ENCODE data around the gene SLC27A4. TPM values are rescaled to one million over a fixed set of nuclear protein-coding genes. Genes with fewer than 3 reads are reported as not detected.
"Not testable (repeated sequence)": the region's sequence is repeated elsewhere in the genome, so short reads cannot be mapped to it uniquely, and the experiment has no call there.

Gene SLC27A4
- total RNA-seq, 1 donor from 2014 or later = 46.8 TPM

DNA sequence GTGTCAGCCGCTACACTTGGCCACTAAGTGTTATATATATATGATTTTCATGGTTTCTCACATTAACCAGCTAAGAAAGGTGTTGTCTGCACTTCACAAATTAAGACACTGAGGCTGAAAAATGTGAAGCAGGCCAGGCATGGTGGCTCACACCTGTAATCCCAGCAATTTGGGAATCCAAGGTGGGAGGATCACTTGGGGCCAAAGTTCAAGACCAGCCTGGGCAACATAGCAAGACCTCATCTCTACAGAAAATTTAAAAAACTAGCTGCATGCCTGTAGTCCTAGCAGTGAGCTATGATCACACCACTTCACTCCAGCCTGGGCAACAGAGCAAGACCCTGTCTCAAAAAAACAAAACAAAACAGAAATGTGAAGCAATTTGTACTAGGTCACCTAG lies 15.9 kb upstream of the SLC27A4 start:
- no peak for DNase-seq (ENCODE audit: low read depth in 2 of 2)

DNA sequence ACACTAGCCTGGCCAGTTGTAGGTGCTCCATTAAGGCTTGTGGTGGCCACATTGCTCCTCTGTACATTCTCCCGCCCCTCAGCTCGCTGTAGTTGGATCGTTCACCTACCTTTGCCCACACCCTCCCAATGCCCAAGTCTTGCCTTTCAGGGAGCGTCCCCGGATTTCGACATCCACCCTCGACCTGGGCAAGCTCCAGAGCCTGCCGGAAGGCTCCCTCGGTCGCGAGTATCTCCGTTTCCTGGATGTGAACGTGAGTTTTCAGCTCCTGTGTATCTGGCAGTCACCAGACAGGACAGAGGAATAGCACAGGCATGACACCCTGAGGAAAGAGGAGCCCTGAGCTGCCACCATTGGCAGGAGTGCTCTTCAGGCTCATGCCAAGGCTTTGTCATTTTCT lies 14.7 kb upstream of the SLC27A4 start:
- no peak for DNase-seq (ENCODE audit: low read depth in 2 of 2)

DNA sequence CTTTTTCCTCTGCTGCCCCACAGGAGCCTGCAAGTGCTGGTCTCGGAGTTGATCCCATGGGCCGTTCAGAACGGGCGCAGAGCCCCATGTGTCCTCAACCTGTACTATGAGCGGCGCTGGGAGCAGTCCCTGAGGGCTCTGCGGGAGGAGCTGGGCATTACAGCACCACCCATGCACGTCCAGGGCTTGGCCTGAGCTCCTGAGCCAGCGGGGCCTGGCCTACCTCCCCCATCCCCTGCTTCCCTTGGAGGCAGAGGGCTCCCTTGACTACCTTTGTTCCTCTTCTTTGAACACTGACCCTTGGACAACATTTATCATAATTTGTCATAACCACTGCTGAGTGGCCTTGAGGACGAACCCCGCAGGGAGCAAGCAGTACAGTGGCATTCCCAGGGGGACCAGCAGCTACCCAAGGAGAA lies 6.9 kb upstream of the SLC27A4 start:
- no peak for DNase-seq (ENCODE audit: low read depth in 2 of 2)

DNA sequence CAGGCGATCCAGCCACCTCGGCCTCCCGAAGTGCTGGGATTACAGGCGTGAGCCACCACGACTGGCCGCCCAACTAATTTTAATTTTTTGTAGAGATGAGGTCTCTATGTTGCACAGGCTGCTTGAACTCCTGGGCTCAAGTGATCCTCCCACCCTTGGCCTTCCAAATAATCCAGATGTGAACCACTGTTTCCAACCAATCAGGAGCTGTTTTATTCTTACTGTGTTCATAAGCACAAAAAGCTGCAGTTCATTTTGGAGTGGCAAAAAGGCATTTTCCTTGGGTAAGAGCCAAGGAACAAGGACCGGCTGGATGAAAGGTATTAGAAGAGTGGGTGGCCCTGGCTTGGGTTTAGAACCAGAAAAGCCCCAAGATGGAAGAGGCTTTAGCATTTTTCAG lies 5.2 kb upstream of the SLC27A4 start:
- no peak for DNase-seq (ENCODE audit: low read depth in 2 of 2)

DNA sequence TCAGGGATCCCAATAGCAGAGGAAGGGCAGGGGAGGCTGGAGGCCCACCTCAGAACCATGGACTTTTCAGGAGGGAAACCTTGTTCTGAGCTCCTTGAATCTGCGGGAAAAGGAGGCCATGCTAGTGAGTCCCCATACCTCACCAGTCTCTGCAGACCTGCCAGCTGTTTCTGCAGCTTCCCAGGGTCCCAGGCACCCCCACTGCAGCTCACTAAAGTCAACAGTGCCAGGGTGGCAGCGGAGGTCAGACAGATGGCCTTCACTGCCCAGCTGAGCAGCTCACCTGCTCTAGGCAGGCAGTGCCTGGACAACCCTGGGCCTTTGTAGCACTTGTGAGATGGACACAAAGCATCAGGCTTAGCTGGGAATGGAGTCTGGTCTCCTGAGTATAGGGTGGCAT lies 4.4 kb upstream of the SLC27A4 start:
- no peak for DNase-seq (ENCODE audit: low read depth in 2 of 2)

DNA sequence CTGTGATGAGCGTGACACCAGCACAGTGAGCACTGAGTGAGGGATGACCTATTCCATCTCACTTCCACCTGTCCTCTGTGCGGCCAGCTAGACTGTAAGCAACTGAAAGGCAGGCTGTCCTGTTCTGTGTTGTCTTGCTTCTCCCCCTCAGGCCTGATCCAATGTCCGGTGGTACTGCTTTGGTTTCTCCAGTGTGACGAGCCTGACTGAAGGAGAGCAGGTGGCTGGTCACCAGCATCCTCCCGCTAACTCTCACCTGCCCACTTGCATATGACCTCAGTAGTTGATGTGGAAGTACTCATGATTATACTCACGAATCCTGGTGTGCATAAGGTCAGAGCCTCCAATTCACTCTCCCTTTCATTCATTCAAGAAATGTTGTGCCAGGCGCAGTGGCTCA lies 2.4 kb upstream of the SLC27A4 start:
- DNase-seq (ENCODE audit: low read depth in 2 of 2) = no peak

DNA sequence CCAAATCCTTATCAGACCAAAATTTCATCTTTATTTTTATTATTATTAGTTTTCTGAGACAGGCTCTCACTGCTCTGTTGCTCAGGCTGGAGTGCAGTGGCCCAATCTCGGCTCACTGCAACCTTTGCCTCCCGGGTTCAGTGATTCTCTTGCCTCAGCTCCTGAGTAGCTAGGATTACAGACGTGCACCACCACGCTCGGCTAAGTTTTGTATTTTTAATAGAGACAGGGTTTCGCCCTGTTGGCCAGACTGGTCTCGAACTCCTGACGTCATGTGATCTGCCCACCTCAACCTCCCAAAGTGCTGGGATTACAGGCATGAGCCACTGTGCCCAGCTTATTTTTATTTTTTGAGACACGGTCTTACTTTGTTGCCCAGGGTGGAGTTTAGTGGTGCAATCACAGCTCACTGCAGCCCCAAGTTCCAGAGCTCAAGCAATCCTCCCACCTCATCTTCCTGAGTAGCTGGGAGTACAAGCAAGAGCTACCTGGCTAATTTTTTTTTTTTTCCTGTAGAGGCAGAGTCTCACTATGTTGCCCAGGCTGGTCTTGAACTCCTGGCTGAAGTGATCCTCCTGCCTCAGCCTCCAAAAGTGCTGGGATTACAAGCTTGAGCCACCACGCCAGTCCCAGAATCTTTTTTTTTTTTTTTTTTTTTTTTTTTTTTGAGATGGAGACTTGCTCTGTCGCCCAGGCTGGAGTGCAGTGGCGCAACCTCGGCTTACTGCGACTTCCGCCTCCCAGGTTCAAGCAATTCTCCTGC lies 1.3 kb upstream of the SLC27A4 start:
- DNase-seq (ENCODE audit: low read depth in 2 of 2) = not testable (repeated sequence)

DNA sequence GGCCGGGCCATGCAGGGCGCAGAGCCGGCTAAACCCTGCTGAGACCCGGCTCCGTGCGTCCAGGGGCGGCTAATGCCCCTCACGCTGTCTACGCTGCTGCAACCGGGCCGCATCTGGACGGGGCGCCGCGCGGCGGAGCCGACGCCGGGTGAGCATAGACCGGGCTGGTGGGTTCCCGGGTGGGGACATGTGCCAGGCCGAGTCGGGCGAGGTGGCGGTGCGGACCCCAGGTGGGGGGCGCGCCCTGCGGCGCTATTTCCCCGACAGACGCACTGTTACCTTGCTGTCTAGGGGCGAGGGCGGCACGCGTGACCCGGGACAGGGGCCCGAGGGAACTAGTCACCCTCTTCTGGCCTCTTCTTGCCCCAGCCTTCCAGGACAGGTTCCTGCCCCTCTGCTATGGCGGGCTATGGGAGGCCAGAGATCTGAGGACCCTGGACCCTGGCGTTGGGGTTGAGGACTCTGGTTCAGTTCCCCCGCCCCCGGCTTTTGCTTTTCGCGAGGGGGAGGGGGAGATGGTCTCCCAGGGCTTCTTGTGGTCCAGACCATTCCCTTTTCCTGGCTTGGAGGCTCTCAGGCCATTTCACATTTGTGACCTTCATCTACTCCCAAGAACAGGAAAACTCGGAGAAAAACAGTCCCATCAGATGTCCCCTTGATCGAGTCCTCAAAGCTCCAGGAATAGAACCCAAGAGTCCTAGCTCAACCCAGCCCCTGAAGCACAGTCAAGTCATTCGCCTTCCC lies 536 bp downstream of the SLC27A4 start:
- DNase-seq (ENCODE audit: low read depth in 2 of 2) = peak in 1 of 2 donors; percentile 11

DNA sequence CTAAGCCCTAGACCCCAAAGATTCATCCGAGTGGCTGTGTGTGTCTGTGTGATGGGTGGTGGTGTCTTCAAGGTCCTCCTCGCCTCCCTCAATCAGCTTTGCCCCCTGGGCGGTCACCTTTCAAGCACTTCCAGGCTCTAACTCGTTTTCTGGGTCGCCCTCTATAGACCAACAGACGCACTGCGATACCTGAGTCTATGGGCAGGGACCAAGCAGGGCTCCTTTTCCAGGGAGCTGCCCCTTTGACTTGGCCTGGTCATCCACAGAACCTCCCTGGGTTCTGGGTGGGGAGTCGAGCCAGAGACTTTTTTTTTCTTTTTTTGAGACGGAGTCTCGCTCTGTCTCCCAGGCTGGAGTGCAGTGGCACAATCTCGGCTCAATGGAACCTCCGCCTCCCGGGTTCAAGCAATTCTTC lies 1.1 kb downstream of the SLC27A4 start:
- peak; percentile 77 to 79 for DNase-seq (ENCODE audit: low read depth in 2 of 2)

DNA sequence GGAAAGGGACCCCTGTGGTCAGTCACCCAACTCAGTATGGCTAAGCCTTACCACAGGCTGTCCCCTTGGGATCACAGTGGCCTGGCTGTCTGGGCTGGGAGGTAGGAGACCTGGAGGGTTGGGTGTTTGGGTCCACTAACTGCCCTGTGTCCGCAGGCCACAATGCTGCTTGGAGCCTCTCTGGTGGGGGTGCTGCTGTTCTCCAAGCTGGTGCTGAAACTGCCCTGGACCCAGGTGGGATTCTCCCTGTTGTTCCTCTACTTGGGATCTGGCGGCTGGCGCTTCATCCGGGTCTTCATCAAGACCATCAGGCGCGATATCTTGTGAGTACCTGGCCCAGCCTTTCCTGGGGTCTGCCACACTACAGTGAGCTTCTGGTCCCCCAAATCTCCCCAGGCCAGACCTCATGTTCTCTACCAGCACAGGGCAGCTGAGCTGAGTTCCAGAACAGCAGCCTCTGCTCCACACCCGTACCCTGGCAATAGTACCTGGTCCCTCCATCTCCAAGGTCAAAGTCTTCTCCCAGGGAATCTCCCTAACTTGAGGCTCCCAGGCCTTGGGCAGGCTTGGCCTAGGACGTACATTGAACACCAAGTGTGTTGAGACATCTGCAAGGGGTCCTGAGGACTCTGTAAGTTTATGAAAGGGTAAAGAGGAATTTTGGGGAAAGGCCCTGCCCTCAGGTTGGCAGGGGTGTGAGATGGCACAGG lies 2.8 kb downstream of the SLC27A4 start:
- DNase-seq (ENCODE audit: low read depth in 2 of 2) = no peak

DNA sequence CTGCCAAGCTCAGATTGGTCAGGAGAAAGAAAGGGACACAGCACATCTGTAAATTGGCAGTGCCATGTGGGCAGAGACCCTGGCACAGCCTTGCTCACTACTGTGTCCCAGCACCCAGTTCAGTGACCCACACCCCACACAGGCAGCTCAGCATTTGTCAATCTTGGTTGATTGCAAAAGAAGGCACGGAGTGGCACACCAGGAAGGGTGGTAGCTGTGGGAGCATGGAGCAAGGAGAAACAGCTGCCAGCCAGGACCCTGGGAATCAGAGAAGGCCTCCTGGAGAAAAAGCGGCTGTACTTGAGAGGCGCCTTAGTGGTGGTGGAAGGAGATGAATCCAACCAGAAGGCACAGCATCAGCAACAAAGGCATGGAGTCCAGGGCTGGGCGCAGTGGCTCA lies 3.5 kb downstream of the SLC27A4 start:
- no peak for DNase-seq (ENCODE audit: low read depth in 2 of 2)

DNA sequence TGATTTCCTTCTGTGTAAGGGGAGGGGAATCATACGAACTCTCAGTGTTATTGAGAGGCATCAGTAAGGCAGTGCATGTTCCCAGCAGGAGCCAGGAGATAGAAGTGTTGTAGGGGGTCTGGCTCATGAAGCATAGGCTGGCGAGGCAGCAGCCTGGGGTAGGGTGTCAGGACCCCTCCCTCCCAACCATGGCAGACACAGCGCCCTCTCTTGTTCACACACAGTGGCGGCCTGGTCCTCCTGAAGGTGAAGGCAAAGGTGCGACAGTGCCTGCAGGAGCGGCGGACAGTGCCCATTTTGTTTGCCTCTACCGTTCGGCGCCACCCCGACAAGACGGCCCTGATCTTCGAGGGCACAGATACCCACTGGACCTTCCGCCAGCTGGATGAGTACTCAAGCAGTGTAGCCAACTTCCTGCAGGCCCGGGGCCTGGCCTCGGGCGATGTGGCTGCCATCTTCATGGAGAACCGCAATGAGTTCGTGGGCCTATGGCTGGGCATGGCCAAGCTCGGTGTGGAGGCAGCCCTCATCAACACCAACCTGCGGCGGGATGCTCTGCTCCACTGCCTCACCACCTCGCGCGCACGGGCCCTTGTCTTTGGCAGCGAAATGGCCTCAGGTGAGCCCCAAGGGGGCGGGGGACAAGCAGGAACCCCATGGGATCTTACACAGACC lies 4.7 kb downstream of the SLC27A4 start:
- DNase-seq (ENCODE audit: low read depth in 2 of 2) = no peak

DNA sequence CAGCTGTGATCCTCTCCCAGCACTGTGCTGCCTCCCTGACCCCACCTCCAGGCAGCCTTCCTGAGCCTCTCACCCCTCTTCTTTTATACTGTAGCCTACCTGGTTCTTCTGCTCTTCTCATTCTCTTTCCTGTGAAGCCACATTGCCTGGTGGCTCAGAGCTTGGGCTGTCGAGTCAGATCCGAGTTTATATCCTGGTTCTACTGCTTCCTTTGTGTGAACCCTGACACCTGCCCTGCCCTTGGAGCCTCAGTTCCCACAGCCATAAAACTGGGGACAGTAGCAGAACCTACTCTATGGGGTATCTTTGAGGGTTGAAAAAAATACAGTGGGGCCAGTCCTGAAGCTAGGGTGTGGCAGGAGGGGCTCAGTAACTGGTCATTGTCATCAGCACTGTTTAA lies 8.8 kb downstream of the SLC27A4 start:
- no peak for DNase-seq (ENCODE audit: low read depth in 2 of 2)

DNA sequence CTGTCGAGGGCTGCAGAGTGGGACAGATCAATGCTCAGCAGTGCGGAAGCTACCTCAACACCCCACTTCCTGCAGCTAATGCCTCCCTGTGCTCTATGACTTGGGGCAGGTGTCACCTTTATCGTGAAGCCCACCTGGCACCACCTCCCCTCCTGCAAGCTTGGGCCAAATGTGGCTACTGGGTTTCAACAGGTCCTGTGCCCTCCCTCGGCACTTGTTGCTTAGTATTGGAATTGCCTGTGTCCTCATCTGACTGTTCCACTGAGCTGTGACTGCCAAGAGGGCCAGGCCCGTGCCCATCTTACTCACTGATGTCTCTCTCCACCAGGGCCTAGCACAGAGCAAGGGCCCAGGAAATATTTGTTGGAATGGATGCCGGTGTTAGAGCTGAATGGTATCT lies 9.4 kb downstream of the SLC27A4 start:
- no peak for DNase-seq (ENCODE audit: low read depth in 2 of 2)

DNA sequence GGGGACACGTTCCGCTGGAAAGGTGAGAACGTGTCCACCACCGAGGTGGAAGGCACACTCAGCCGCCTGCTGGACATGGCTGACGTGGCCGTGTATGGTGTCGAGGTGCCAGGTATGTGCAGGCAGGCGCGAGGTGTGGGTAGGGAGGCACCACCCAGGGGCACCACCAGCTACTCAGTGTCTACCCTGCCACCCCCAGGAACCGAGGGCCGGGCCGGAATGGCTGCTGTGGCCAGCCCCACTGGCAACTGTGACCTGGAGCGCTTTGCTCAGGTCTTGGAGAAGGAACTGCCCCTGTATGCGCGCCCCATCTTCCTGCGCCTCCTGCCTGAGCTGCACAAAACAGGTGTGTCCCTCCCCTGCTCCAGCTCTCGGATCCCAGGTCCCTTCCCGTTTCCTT lies 15.1 kb downstream of the SLC27A4 start:
- no peak for DNase-seq (ENCODE audit: low read depth in 2 of 2)

DNA sequence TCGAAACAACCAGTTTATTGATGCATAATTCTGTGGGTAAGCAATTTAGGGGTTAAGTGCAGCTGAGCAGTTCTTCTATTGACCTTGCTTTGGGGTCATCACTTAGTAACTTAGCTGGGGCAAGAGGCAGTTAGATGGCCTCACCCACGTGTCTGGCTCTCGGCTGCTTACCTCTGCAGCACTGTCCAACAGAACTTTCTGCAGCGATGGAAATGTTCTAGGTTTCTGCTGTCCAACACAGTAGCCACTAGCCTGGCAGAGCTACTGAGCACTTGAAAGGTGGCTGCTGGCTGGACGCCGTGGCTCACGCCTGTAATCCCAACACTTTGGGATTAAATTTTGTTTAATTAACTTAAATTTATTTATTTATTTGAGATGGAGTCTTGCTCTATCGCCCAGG lies 17.8 kb downstream of the SLC27A4 start:
- no peak for DNase-seq (ENCODE audit: low read depth in 2 of 2)

DNA sequence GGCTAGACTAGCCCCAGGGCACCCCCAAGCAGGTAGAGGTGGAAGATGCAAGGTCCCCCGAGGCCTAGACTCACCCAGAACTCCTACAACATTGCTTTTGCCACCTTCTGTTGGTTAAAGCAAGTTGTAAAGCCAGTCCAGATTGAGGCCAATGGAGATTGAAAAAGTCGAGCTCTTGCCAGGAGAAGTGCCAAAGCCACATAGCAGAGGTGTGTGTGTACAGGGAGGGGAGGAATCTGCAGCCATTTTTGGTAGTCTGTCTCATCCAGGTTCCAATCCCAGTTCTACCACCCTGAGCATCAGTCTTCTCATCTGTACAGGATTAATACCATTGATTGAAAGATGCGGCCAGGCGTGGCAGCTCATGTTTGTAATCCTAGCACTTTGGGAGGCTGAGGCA lies 18.5 kb downstream of the SLC27A4 start:
- no peak for DNase-seq (ENCODE audit: low read depth in 2 of 2)

DNA sequence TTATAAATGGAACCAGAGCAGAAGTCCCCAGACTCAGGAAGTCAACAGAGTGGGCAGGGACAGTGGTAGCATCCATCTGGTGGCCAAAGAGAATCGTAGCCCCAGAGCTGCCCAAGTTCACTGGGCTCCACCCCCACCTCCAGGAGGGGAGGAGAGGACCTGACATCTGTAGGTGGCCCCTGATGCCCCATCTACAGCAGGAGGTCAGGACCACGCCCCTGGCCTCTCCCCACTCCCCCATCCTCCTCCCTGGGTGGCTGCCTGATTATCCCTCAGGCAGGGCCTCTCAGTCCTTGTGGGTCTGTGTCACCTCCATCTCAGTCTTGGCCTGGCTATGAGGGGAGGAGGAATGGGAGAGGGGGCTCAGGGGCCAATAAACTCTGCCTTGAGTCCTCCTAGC lies 20.5 kb downstream of the SLC27A4 start:
- DNase-seq (ENCODE audit: low read depth in 2 of 2) = no peak

DNA sequence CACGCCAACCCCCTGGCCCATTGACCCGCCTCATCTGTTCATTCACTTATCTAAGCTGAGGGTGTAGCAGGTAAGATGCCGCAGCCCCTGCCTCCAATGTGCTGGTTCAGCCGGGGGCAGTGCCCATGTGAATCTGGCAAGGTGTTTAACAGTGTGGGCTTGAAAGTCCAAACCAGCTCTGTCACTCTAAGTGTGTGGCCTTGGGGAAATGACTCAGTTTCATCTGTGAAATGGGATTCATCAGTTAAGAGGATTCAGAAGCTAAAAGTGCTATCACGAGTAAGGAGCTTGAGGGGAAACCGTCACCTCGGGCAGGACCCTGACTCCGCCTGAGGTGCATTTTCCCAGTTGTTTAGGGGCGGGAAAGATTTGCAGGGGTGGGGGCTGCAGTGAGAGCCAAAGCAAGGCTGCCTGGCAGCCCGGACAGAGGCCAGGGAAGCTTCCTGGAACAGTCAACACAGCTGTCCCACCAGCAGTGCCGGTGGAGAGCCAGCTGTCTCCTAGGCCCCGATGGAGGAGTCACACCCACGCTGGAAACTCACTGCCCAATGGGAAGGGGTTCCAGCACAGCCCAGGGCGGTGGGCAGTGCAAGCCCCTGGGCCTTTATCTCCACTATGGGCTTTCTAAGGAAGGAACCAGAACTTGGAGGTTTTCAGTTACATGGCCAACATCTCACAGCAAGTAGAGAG lies 21.1 kb downstream of the SLC27A4 start:
- peak; percentile 14 to 15 for DNase-seq (ENCODE audit: low read depth in 2 of 2)

DNA sequence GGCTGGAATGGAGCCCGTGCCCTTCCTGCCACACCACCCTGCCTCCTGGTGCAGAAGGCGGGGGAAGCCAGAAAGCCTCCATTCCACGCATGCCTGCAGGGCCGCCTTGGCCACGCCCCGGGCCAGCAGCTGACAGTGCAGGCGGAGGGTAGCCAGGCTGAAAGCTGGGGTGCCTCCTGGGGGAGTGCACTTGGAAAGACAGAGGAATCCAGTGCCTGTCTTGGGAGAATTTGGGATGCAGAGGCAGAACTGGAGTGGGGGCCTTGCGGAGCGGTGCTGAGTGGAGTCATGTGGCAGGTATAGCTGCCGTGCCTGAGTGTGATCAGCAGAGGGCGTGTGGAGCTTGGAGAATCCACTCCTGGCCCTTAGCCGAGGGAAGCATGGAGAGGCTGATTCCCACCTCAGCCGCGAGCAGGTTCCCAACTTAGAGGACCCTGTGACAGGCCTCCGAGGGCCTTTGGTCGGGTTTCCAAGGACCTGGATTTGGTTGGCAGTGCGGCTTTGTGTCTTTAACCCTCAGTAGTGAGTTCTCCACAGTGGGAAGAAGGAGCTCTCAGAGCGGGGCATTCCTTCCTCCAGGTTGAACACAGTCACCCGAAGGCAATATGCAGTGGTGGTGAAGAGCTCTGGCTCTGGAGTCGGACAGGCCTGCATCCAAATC lies 21.8 kb downstream of the SLC27A4 start:
- DNase-seq (ENCODE audit: low read depth in 2 of 2) = peak; percentile 83 to 89

DNA sequence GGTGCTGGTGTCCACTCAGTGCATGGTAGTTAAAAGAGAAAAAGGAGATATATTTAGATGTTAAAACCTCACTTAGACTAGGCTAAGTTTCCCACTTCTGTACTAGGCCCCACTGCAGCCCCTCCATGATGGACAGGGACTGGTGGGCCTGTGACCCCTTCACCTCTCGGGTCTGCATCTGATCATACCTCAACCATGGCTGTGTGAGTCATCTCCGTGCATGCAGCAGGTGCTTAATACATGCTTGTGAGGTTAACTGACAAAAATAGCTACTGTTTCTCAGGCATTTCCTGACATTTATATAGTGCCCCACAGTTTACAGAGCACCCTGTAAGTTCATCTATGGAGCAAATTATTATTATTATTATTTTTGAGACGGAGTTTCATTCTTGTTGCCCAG lies 22.4 kb downstream of the SLC27A4 start:
- no peak for DNase-seq (ENCODE audit: low read depth in 2 of 2)
